HG03060 (cell line): Measurements from ENCODE around the gene RAMACL.

Experiments used
- ATAC-seq: cut with Tn5 transposase; IDR thresholded peaks from one replicate; pipeline ENCODE4 v1.9.1; 2021; ENCODE audit warnings: low read depth, moderate number of reproducible peaks; ENCODE audit not compliant: unreplicated experiment

RAMACL gene

GRCh38 chr6:166618866-166619761, 32.6 kb upstream of the RAMACL start:
- ATAC-seq, result no peak

GRCh38 chr6:166618251-166618650, 31.8 kb upstream of the RAMACL start:
- no peak for ATAC-seq

GRCh38 chr6:166617359-166617758, 30.9 kb upstream of the RAMACL start:
- no peak for ATAC-seq

- no peak for ATAC-seq
Observed at GRCh38 chr6:166616261-166617238, 30.1 kb upstream of the RAMACL start.

- no peak for ATAC-seq
Observed at GRCh38 chr6:166615059-166615770, 28.7 kb upstream of the RAMACL start.

- no peak for ATAC-seq
Observed at GRCh38 chr6:166614589-166614988, 28.1 kb upstream of the RAMACL start.

- no peak for ATAC-seq
Observed at GRCh38 chr6:166614171-166614583, 27.7 kb upstream of the RAMACL start.

GRCh38 chr6:166613027-166613426, 26.5 kb upstream of the RAMACL start:
- no peak for ATAC-seq

GRCh38 chr6:166612471-166612881, 26.0 kb upstream of the RAMACL start:
- ATAC-seq, result no peak

- no peak for ATAC-seq
Observed at GRCh38 chr6:166611631-166612030, 25.2 kb upstream of the RAMACL start.

GRCh38 chr6:166610069-166610468, 23.6 kb upstream of the RAMACL start:
- ATAC-seq, result no peak

- no peak for ATAC-seq
Observed at GRCh38 chr6:166608774-166609173, 22.3 kb upstream of the RAMACL start.

GRCh38 chr6:166605752-166606151, 19.3 kb upstream of the RAMACL start:
- no peak for ATAC-seq

GRCh38 chr6:166604911-166605310, 18.4 kb upstream of the RAMACL start:
- ATAC-seq, result no peak

- ATAC-seq, result no peak
Observed at GRCh38 chr6:166604328-166604727, 17.9 kb upstream of the RAMACL start.

- ATAC-seq, result no peak
Observed at GRCh38 chr6:166603043-166603690, 16.7 kb upstream of the RAMACL start.

GRCh38 chr6:166601956-166602355, 15.5 kb upstream of the RAMACL start:
- no peak for ATAC-seq

- no peak for ATAC-seq
Observed at GRCh38 chr6:166600931-166601330, 14.5 kb upstream of the RAMACL start.

GRCh38 chr6:166599205-166599604, 12.7 kb upstream of the RAMACL start:
- no peak for ATAC-seq
